Measurements from ENCODE around the gene ZFP36L1. TPM values are rescaled to one million over a fixed set of nuclear protein-coding genes. Genes with fewer than 3 reads are reported as not detected.

Gene ZFP36L1
- total and polyA plus RNA-seq, 9 of the 15 experiments (the other 6 are each of a cell fraction or from before 2014, with no cell fraction given), result 1.3 to 26.6 (median 3.7) TPM

GRCh38 chr14:68781161-68782021, 11.5 kb downstream of the ZFP36L1 start (continued):
- no peak for TF ChIP-seq RB1 (IDR thresholded peaks at IDR 0.05; ENCODE audit: low read depth)
- TF ChIP-seq ZBTB34 (CRISPR knock-in tag; IDR thresholded peaks at IDR 0.05), result no peak
- TF ChIP-seq TFAM (CRISPR knock-in tag; conservative IDR thresholded peaks at IDR 0.05), result no peak
- no peak for TF ChIP-seq ZNF79 (CRISPR knock-in tag; IDR thresholded peaks at IDR 0.05; ENCODE audit: low read depth)
- no peak for TF ChIP-seq ZNF609 (CRISPR knock-in tag; IDR thresholded peaks at IDR 0.05; ENCODE audit: borderline replicate concordance)
- no peak for TF ChIP-seq MYBL2 (IDR thresholded peaks at IDR 0.05; ENCODE audit: low read depth)
- TF ChIP-seq MYBL2 (CRISPR knock-in tag; IDR thresholded peaks at IDR 0.05; ENCODE audit: borderline replicate concordance), result no peak
- no peak for TF ChIP-seq EZH2 (IDR thresholded peaks at IDR 0.05; ENCODE audit: borderline replicate concordance, low read depth, low read length)
- TF ChIP-seq ESRRA (IDR thresholded peaks at IDR 0.05; ENCODE audit: borderline replicate concordance, low read depth), result peak; percentile 73; the same call in 1 of the 2 replicates
- TF ChIP-seq TCF7L2 (IDR thresholded peaks at IDR 0.05; ENCODE audit: low read depth, low read length), result peak; percentile 55
- TF ChIP-seq NBN (IDR thresholded peaks at IDR 0.05; ENCODE audit: low read depth), result 0 out of 2 replicates have a peak, but pooled peaks have one; percentile 25
- no peak for TF ChIP-seq NFE2L1 (tag; IDR thresholded peaks at IDR 0.05; ENCODE audit: borderline replicate concordance, low read depth)
- no peak for TF ChIP-seq ZHX1 (conservative IDR thresholded peaks at IDR 0.05; ENCODE audit: low read length)
- TF ChIP-seq HMBOX1 (IDR thresholded peaks at IDR 0.05), result no peak
- no peak for TF ChIP-seq CTBP1 (IDR thresholded peaks at IDR 0.05; ENCODE audit: borderline replicate concordance)
- no peak for TF ChIP-seq CCNT2 (IDR thresholded peaks at IDR 0.05; ENCODE audit: borderline replicate concordance, extremely low read depth, insufficient read length, low read depth, low read length)
- no peak for TF ChIP-seq KAT7 (CRISPR knock-in tag; IDR thresholded peaks at IDR 0.05; ENCODE audit: borderline replicate concordance)
